HG03354 (cell line): ENCODE measurements around the gene TIGD4.

Source experiments
- ATAC-seq: cut with Tn5 transposase; IDR thresholded peaks from one replicate; pipeline ENCODE4 v1.9.1; 2021; ENCODE audit warnings: mild to moderate bottlenecking; ENCODE audit not compliant: unreplicated experiment, poor library complexity, severe bottlenecking

Gene TIGD4

DNA sequence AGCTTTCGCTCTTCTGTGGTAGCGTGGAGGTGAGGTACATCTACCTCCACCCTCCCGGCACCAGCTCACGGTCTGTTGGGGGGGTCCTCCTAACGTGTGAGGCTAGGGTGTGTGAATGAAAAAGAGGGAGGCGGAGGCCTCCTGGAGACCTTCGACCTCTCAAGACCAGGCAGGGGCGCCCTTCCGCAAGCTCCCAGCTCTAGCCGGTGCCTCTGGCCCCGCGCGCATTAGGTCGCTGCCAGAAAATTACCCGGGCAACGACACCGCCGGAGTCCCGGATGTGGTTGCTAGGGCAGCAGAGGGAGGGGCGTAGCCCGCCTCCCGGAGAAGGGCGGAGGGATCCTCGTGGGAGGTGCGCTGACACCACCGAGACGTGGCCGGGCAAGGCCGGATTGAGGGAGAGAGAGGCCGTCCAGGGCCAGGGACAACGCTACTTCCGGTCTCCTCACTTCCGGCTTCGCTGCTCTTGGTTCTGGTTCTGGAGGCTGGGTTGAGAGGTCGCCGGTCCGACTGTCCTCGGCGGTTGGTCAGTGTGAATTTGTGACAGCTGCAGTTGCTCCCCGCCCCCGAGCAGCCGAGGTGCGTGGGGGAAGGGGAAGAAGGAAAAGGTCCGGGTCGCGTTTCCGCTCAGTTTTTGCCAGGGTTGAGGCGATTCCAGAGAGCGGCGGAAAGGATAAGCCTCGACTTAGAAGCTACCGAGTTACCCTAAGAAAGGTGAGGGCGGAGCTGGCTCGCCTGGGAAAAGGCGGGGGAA, at the start of gene TIGD4, which contains the start of gene ARFIP1:
TSS of gene TIGD4 (minus strand) at position 218 of the 754 bp plus-strand sequence. CDS start 8,726 bp downstream, outside the sequence.
TSS of gene ARFIP1 (plus strand) at position 442 of the 754 bp plus-strand sequence. CDS start 49,680 bp downstream, outside the sequence.
- peak; percentile 92 for ATAC-seq

DNA sequence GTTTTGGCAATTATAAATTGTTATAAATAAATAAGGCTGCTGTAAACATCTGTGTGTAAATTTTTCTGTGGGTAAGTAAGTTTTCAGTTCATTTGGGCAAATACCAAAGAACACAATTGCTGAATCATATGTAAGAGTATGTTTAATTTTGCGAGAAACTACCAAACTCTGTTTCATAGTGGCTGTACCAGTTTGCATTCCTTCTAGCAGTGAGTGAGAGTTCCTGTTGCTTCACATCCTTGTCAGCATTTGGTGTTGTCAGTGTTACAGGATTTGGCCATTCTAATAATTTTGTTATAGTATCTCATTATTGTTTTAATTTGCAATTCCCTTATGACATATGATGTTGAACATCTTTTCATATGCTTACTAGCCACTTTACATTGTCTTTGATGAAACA, 48.6 kb upstream of the TIGD4 start:
- no peak for ATAC-seq

DNA sequence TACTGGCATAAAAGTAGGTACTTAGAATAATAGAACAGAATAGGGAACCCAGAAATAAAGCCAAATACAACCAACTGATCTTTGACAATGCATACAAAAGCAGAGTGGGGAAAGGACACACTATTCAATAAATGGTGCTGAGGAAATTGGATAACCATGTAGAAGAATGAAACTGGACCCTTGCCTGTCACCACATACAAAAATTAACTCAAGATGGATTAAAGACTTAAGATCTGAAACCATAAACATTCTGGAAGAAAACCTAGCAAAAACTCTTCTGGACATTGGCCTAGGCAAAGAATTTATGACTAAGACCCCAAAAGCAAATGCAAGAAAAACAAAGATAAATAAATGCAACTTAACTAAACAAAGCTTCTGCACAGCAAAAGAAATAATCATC, 45.8 kb upstream of the TIGD4 start:
- no peak for ATAC-seq

DNA sequence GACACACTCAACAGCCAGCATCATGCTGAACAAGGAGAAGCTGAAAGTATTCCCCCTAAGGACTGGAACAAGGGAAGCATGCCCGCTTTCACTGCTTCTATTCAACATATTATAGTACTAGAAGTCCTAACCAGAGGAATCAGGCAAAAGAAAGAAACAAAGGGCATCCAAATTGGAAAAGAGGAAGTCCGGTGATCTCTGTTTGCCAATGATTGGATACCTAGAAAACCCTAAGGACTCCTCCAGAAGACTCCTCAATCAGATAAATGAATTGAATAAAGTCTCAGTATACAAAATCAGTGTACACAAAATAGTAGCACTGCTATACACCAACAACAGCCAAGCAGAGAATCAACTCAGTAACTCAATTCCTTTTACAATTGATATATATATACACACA, 45.0 kb upstream of the TIGD4 start:
- ATAC-seq: no peak

DNA sequence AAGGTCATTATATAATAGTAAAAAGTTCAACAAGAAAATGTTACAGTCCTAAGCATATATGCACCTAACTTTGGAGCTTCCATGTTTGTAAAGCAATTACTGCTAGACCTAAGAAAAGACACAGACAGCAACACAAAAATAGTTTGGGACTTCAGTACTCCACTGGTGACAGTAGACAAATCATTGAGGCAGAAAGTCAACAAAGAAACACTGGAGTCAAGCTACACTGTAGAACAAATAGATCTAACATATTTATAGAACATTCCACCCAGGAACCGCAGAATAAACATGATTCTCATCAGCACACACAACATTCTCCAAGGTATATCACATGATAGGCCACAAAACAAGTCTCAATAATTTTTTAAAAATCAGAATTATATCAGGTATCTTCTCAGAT, 42.8 kb upstream of the TIGD4 start:
- ATAC-seq: no peak

DNA sequence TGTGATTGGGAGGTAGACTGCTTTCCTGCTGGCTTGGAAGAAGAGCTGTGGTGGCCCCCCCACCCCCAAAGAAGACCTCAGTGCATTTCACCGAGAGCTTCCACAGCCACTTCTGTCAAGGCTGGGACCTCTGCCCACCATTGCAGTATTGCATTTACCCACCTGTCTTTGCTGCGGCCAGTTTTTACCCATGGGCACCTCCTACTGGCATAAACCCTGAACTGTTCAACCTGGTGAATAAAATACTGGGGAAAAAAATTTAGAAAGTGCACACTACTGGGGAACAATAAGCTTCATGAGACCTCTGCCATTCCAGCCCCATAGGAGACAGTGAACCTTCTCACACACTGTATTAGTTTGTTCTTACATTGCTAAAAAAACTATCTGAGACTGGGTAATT, 40.5 kb upstream of the TIGD4 start:
- ATAC-seq: no peak

DNA sequence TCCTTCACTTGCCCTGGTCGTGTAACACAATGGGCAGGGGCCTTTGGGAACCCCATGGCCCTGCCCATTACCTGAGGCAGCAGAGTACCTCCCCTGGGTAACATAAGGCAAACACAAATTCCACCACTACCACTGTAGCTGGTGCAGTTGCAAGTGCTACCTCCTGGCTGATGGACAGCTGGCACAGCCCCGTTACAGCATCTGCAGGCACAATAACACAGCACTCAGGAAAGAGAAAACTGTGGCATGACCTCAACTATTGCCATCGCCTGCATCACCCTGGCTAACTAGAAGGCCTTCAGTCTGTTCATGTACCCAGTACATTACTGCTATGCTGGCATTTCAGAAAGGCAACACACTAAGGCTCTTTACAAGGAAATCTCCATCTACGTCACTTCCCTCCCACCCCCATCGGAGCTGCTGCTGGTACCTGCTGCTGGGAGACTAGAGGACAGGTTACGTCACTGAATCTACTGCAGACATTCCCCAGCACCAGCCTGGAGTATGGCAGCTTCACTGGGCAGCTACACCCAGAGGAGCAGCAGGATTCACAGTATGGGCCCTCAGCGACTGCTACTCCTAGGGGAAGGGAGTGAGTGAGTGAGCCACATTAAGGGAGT, 39.6 kb upstream of the TIGD4 start:
- no peak for ATAC-seq

DNA sequence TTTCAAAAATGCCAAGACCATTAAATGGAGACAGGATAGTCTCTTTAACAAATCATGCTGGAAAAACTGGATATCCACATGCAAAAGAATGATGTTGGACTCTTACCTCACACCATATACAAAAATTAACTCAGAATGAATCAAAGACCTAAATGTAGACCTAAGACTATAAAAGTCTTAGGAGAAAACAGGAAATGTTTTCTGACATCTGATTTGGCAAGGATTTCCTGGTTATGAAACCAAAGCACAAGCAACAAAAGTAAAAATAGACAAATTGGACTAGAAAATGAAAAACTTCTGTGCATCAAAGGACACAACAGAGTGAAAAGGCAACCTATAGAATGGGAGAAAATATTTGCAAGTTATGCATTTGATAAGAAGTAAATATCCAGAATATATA, 37.8 kb upstream of the TIGD4 start:
- no peak for ATAC-seq

DNA sequence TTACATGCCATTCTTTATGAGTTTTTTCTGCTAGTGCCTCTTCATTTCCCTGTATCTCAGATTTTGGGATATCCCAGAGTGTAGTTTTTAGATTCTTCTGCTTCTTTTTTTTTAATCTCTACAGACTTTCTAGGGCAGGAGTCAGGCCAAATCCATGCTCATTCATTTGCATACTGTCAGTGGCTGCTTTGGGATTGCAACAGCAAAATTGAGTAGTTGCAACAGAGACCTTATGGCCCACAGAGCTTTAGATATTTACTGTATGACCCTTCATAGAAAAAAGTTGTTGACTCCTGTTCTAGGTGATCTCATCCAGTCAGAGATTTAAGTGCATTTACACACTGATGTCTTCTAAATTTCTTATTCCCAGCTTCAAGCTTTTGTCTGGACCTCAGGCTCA, 35.5 kb upstream of the TIGD4 start:
- ATAC-seq: no peak

DNA sequence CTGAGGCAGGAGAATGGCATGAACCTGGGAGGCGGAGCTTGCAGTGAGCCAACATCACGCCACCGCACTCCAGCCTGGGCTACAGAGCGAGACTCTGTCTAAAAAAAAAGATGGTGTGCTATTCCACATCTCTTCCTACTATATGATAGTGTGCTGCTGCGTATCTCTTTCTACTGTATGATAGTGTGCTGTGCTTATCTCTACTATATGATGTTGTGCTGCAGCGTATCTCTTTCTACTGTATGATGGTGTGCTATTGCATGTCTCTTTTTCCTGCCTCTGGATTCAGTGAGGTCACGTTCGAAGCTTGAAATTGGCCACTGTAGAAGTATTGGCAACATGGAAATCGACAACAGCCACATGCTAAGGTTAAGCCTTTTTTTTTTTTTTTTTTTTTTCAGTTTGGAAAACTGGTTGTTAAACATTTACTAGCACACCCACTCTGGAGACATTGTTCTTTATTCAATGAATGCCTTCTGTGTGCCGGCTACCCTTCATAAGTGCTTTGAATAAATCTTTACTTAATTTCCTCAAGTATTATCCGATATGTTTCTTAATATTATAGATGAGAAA, 31.3 kb upstream of the TIGD4 start:
- ATAC-seq: no peak

DNA sequence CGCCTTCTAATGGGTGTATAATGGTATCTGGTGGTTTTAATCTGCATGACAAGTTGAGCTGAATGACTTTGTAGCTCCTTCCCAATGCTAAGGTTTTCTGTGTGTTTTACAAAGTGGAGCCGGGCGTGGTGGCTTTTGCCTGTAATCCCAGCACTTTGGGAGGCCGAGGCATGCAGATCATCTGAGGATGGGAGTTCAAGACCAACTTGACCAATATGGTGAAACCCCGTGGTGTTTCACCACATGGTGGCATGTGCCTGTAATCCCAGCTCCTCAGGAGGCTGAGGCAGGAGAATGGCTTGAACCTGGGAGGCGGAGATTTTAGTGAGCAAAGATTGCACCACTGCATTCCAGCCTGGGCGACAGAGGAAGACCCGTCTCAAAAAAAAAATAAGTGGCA, 29.1 kb upstream of the TIGD4 start:
- ATAC-seq: no peak

DNA sequence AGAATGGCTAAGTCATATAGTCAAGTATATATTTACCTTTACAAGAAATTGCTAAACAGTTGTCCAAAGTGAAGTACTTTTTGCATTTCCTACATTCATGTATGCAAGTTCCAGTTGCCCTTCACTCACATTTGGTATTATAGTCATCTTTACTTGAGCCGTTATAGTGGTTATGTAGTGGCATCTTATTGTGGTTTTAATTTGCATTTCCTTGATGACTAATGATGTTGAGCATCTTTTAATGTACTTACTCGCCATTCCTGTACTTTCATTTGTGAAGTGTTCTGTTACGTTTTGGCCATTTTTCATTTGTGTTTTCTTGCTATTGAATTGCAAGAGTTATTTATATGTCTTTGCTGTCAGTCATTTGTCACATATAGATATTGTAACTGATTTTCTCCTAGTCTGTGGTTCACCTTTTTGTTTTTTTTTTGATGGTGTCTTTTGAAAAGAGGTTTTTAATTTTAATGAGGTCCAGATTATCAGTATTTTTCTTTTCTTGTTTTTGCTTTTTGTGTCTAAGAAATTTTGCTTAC, 27.8 kb upstream of the TIGD4 start:
- ATAC-seq: peak; percentile 58

DNA sequence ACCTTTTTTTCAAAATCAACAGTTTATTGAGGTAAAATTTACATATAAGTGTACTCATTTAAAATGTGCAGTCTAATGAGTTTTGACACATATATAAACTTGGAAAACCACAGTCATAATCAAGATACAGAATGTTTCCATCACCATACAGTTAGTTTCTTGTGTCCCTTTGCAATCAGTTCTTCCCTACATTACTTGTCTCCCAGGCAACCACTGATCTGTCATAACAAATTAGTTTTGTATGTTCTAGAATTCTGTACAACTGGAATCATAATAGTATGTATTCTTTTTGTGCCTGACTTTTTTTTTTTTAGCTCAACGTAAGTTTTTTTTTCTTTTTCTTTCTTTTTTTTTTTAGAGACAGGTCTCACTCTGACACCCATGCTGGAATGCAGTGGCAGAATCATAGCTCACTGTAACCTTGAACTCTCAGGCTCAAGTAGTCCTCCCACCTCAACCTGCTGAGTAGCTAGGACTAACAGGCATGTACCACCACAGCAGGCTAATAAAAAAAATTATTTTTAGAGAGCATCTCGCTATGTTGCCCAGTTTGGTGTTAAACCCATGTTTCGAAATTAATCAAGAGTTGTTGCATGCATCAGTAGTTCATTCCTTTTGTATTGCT, 27.1 kb upstream of the TIGD4 start:
- no peak for ATAC-seq

DNA sequence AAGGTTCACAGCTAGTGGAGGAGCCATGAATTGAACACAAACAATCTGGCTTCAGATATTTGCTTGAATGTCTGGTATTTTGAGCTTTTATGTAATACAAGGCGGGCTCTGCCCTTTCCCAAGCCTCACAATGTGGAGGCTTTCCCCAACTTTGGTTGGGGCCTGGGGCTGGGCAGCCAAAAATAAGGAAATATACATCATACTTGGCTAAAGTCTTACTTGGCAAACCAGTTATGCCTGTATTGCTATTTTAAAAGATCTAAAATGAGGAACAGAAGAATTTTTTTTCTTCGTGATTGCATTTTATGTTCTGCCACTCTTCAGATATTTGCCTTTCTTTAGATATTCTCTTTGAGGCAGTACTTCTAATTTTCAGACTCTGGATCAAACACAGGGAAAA, 26.3 kb upstream of the TIGD4 start:
- no peak for ATAC-seq

DNA sequence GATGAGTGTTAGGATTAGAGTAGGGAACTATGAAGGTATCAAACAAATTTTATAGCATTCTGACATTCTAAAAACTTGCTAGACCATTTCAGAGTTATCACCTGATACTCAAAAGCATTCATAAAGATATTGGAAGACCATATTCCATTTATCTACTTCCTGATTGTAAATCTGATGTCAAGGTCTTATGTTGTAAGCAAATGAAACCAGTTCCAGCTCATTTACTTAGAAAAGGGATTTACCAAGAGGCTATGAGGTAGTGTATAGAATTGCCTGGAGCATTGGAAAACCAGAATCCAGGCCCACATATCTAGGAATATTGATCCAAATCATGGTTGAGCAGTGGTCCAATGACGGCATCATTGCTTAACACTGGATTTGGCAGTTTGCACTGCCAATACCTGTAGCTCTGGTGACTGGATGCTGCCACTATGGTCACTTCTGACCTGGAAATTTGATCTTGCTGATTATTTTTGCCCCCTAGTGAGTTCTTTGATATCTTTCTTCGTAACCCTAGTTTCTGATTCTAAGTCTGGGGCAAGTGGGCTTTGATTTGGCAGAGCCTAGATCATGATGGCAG, 25.6 kb upstream of the TIGD4 start:
- no peak for ATAC-seq

DNA sequence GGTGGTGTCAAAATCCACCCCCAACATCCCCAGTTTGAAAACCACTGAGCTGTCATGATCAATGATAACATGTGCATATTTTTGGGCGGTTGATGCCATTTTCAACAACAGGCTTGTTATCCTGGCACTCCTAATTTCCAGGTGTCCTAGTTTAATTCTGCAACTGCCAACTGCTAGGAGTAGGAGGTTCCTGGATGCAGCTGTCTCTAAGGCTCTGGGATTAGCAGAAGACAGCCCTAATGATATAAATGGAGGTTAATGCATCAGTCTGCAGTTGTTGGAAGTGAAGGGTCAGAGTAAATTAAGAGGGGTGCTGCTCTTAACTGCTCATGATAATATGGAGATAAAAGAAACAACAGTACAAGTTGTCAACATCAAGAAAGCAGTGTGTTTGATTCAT, 24.0 kb upstream of the TIGD4 start:
- ATAC-seq: no peak

DNA sequence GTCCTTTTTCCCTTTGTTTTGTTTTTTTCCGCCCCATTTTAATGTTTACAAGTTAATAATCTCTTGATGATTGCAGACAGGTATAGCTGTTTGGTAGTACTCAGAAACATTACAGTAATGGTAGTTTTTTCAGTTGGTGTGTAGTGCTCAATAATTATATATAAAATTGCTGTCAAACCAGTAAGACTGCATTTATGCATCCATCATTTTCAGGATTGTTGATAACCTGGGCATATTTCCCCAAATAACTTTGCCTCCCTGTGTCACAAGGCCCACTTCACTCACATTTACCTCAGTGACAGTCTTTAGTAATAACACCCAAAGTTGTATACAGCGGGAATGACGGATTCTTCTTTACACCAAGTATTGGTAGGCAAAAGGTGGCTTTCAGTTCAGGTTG, 16.4 kb upstream of the TIGD4 start:
- no peak for ATAC-seq

DNA sequence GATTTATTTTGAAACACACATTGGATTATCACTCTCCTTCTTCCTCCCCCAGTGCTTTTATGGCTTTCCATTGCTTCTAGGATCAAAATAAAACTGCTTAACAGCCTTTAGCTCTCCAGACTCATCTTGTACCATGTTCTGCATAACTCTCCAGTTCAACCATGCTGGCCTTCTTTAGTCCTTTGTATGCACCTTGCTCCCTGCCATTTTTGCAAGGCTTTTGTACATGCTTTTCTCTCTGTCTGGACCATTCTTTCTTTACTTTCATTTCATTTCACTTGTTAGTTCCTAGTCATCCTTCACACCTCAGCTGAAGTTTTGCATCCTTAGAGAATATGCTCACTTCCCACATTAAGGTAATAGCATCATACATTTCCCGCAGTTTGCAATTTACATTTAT, 7.1 kb upstream of the TIGD4 start:
- no peak for ATAC-seq

DNA sequence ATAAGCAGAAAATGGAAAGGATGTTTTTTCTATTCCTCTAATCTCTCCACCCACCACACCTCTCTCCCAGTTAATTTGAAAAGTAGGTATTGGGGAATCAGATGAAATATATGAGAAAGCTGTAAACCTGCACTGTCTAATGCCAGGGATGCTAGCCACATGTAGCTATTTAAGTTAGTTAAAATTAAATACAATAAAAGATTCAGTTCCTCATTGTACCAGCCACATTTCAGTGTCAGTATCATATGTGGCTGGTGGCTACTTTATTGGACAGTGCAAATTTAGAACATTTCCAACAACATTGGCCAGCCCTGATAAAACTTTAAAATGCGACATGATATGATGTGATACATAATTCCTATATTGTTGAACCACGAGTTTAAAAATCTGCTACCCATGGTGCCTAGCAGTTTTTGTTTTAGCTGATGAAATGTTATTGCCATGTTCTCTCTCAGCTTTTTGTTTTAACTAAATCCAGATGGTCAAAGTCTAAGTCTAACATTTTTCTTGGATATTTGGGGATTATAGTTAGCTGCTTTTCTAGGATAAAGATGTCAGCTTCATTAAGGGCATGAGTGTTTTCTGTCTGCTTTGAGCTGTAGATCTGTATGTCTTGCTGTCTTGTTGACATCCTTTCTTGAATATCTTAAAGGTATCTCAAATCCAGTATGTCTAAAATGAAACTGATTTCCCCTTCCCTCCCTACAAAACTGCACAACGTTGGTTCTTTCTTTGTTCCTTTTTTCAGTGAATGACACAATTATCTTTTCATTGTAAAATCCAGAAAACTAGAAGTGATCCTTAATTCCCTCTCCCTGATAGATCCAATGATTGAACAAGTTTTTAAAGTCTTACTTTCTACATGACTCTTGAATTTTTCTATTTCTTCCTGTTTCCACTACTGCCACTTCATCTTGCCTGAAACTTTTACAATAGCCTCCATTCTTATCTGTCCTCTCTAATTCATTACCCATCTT, 6.4 kb upstream of the TIGD4 start:
- ATAC-seq: peak; percentile 56
